Smooth muscle cell (in vitro differentiated cells): ENCODE results near the gene TVP23C. TPM values are rescaled to one million over a fixed set of nuclear protein-coding genes. Genes with fewer than 3 reads are reported as not detected.

ENCODE experiments used
- DNase-seq: peaks from one replicate; lab custom pipeline; 2025; ENCODE audit not compliant: unreplicated experiment; lab: John Stamatoyannopoulos, UW
- H2AFZ ChIP-seq: fragments of 200-600 bp; sonication (generic); 2 replicates; pipeline ENCODE4 v1.6.0; 2016; ENCODE audit warnings: antibody characterized with exemption, low read depth, mild to moderate bottlenecking
- H3F3A ChIP-seq: fragments of 200-600 bp; sonication (generic); 2 replicates; pipeline ENCODE4 v1.6.0; 2017; ENCODE audit warnings: antibody characterized with exemption, low read depth
- H3K27ac ChIP-seq: fragments of 200-600 bp; sonication (generic); 2 replicates; pipeline ENCODE4 v1.5.1; 2016; ENCODE audit warnings: low read depth, mild to moderate bottlenecking
- H3K27me3 ChIP-seq: fragments of 200-600 bp; sonication (generic); 2 replicates; pipeline ENCODE4 v1.6.1; 2016; ENCODE audit warnings: low read depth, mild to moderate bottlenecking
- H3K36me3 ChIP-seq: fragments of 200-600 bp; sonication (generic); 2 replicates; pipeline ENCODE4 v1.5.1; 2016; ENCODE audit warnings: low read depth
- H3K4me1 ChIP-seq: fragments of 200-600 bp; sonication (generic); 2 replicates; pipeline ENCODE4 v1.5.1; 2016; ENCODE audit warnings: low read depth
- H3K4me2 ChIP-seq: fragments of 200-600 bp; sonication (generic); 2 replicates; pipeline ENCODE4 v1.6.0; 2016; ENCODE audit warnings: mild to moderate bottlenecking
- H3K4me3 ChIP-seq: fragments of 200-600 bp; sonication (generic); 2 replicates; pipeline ENCODE4 v1.5.1; 2016; ENCODE audit warnings: mild to moderate bottlenecking
- H3K79me2 ChIP-seq: fragments of 200-600 bp; sonication (generic); 2 replicates; pipeline ENCODE4 v1.6.0; 2016; ENCODE audit warnings: low read depth, mild to moderate bottlenecking
- H3K9ac ChIP-seq: fragments of 200-600 bp; sonication (generic); 2 replicates; pipeline ENCODE4 v1.6.0; 2016; ENCODE audit warnings: low read depth
- H3K9me3 ChIP-seq: fragments of 200-600 bp; sonication (generic); replicated peaks from 2 replicates; pipeline ENCODE4 v1.5.1; 2016; ENCODE audit warnings: low read depth
- H4K20me1 ChIP-seq: fragments of 200-600 bp; sonication (generic); 2 replicates; pipeline ENCODE4 v1.6.0; 2016; ENCODE audit warnings: low read depth
- CTCF ChIP-seq: fragments of 200-600 bp; sonication (generic); IDR thresholded peaks from 2 replicates; pipeline ENCODE4 v1.5.1; 2017; ENCODE audit warnings: borderline replicate concordance, mild to moderate bottlenecking, antibody characterized with exemption; ENCODE audit not compliant: insufficient read depth, poor library complexity, severe bottlenecking
- WGBS: methylation state at CpG from one replicate; pipeline ENCODE4 v1.1.7; 2016; ENCODE audit warnings: low lambda C conversion rate; 5-methylcytosine and 5-hydroxymethylcytosine counted together
- polyA plus RNA-seq: library from polyadenylated mRNA; unstranded; fragments of >200 nt; fragmentation: Nextera tagmentation; extraction: Ambion mirVana; gene quantifications from 2 replicates; pipeline ENCODE4 v1.2.1, GENCODE V29; 2016
- total RNA-seq: library from RNA; depleted of rRNA; stranded (reverse); fragments of >200 nt; gene quantifications from 2 replicates; pipeline ENCODE4 v1.2.3, GENCODE V29; 2014

TVP23C gene
- total and polyA plus RNA-seq, 2 experiments from 2014 or later: 10.0 to 52.5 TPM

- Histone ChIP-seq H2AFZ (no peak overlapping the region), H3F3A (peaks cover 3% of the 10 kb centered on the region), H3K4me2 (no peak overlapping the region), H4K20me1 (no peaks in the 10 kb centered on the region), H3K79me2 (no peaks in the 10 kb centered on the region), H3K27me3 (no peaks in the 10 kb centered on the region), H3K9ac (no peak overlapping the region), H3K36me3 (no peaks in the 10 kb centered on the region), H3K27ac (no peak overlapping the region), H3K4me3 (no peak overlapping the region), H3K4me1 (no peaks in the 10 kb centered on the region), H3K9me3 (no peaks in the 10 kb centered on the region)
- DNase-seq: no peak
- TF ChIP-seq CTCF: no peak
- WGBS: 95% methylated on average over 6 of the region's 6 CpGs
Measured at GRCh38 chr17:15481481-15481880, 81.8 kb downstream of the TVP23C start.

GRCh38 chr17:15480204-15480603 is 83.1 kb downstream of the TVP23C start:
- H3K9ac ChIP-seq: no peak overlapping the region
- H3F3A ChIP-seq: peaks cover 3% of the 10 kb centered on the region
- no peaks in the 10 kb centered on the region for H3K36me3 ChIP-seq
- 94% methylated on average over 6 of the region's 6 CpGs for WGBS
- H3K27me3 ChIP-seq: no peaks in the 10 kb centered on the region
- H3K4me3 ChIP-seq: no peak overlapping the region
- DNase-seq: no peak
- no peaks in the 10 kb centered on the region for H3K9me3 ChIP-seq
- peak overlapping the region; percentile 4 for H3K4me2 ChIP-seq
- no peak overlapping the region for H2AFZ ChIP-seq
- no peaks in the 10 kb centered on the region for H3K4me1 ChIP-seq
- no peaks in the 10 kb centered on the region for H3K79me2 ChIP-seq
- no peaks in the 10 kb centered on the region for H4K20me1 ChIP-seq
- TF ChIP-seq CTCF: no peak
- no peak overlapping the region for H3K27ac ChIP-seq

GRCh38 chr17:15479703-15480102 is 83.6 kb downstream of the TVP23C start:
- Histone ChIP-seq H3K9ac (no peak overlapping the region), H4K20me1 (no peaks in the 10 kb centered on the region), H2AFZ (no peak overlapping the region), H3K4me3 (no peak overlapping the region), H3K36me3 (no peaks in the 10 kb centered on the region), H3K4me1 (no peaks in the 10 kb centered on the region), H3F3A (peaks cover 3% of the 10 kb centered on the region), H3K4me2 (peak overlapping the region; percentile 4), H3K79me2 (no peaks in the 10 kb centered on the region), H3K27me3 (no peaks in the 10 kb centered on the region), H3K27ac (no peak overlapping the region), H3K9me3 (no peaks in the 10 kb centered on the region)
- no peak for TF ChIP-seq CTCF
- no peak for DNase-seq

GRCh38 chr17:15478845-15479244 is 84.4 kb downstream of the TVP23C start:
- H3K9me3 ChIP-seq: no peaks in the 10 kb centered on the region
- no peak overlapping the region for H3K4me2 ChIP-seq
- H3K27ac ChIP-seq: no peak overlapping the region
- H3K4me1 ChIP-seq: no peaks in the 10 kb centered on the region
- no peak overlapping the region for H3K9ac ChIP-seq
- H2AFZ ChIP-seq: no peak overlapping the region
- no peak for TF ChIP-seq CTCF
- H3K4me3 ChIP-seq: no peak overlapping the region
- H3F3A ChIP-seq: peaks cover 3% of the 10 kb centered on the region
- no peaks in the 10 kb centered on the region for H3K79me2 ChIP-seq
- no peak for DNase-seq
- no peaks in the 10 kb centered on the region for H3K27me3 ChIP-seq
- H3K36me3 ChIP-seq: no peaks in the 10 kb centered on the region
- H4K20me1 ChIP-seq: no peaks in the 10 kb centered on the region
- 82% methylated on average over 5 of the region's 5 CpGs for WGBS
